Upper lobe of left lung (tissue), 4 donors: ENCODE results near the gene LRTM1.

Experiments used
- CTCF ChIP-seq, 6 experiments: fragments of 450-650 bp in 4 of 6; fragments of 200-600 bp in 2 of 6; sonication (generic) in 2 of 6; IDR thresholded peaks; one replicate each; pipeline ENCODE4 v1.5.1; 2016 to 2019; ENCODE audit warnings: antibody characterized with exemption in 6 of 6
- POLR2AphosphoS5 ChIP-seq, 2 donors: sonication (generic); formaldehyde crosslinking; IDR thresholded peaks; one replicate each; pipeline ENCODE4 v1.5.1; 2017; ENCODE audit warnings: antibody characterized with exemption in 2 of 2

- no peak for TF ChIP-seq POLR2AphosphoS5 (IDR thresholded peaks at IDR 0.05)
- no peak for TF ChIP-seq CTCF (IDR thresholded peaks at IDR 0.05)
These were observed 56.0 kb downstream of the LRTM1 start for GRCh38 chr3:54871867-54872266.
